Stomach (tissue), 4 donors: ENCODE data around the gene ANKRD28.
A peak's percentile ranks its signal among the peaks of the same experiment; 100 is the strongest.

Experiments
- EP300 ChIP-seq: sonication (generic); formaldehyde crosslinking; IDR thresholded peaks from one replicate; pipeline ENCODE4 v1.6.1; 2017; ENCODE audit warnings: antibody characterized with exemption
- POLR2A ChIP-seq, 4 donors: fragments of 450-650 bp; IDR thresholded peaks; one replicate each; pipeline ENCODE4 v1.6.1; 2016; ENCODE audit warnings: antibody characterized with exemption in 4 of 4, control low read depth in 2 of 4, mild to moderate bottlenecking in 1 of 4, moderate library complexity in 1 of 4
- POLR2AphosphoS5 ChIP-seq, 3 donors: sonication (generic); formaldehyde crosslinking; IDR thresholded peaks; one replicate each; pipeline ENCODE4 v1.6.1; 2016; ENCODE audit warnings: antibody characterized with exemption in 3 of 3
- TF ChIP-seq, protein P1 (sequence below), 7 experiments: fragments of 450-650 bp in 4 of 7; fragments of 200-600 bp in 3 of 7; sonication (generic) in 3 of 7; IDR thresholded peaks; one replicate each; pipeline ENCODE4 v1.5.1; 2016 to 2019; ENCODE audit warnings: antibody characterized with exemption in 7 of 7, control low read depth in 2 of 7, mild to moderate bottlenecking in 1 of 7

DNA sequence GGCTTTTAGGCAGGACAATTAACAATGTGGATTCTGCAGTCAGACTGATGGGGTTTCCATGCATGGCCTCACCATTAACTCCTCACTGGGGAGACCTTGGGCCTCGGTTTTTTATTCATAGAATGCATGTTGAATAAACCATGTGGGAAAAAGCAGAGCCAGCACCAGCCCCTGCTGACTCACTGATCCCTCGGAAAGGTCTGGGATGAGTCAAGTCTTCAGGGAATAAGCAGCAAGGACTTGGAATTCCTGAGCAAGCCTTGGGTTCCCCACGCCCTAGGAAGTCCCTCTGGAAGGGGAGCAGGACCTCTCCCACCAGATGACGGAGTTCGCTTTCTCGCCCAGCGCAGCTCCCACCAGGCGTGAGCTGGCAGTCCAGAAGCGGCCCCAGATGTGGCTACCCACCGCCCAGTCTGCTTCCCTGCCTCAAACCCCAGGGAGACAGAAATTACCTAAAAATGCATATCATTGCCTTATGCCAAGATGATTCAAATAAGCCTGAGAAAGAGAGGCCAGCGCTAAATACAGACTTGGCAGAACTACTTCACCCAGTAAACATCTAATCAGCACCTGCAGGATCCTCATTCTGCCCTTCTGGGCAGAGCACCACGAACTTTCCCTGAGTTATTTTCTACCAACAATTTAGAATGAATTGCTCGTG, 150.8 kb downstream of the ANKRD28 start:
- TF ChIP-seq, protein P1, sequence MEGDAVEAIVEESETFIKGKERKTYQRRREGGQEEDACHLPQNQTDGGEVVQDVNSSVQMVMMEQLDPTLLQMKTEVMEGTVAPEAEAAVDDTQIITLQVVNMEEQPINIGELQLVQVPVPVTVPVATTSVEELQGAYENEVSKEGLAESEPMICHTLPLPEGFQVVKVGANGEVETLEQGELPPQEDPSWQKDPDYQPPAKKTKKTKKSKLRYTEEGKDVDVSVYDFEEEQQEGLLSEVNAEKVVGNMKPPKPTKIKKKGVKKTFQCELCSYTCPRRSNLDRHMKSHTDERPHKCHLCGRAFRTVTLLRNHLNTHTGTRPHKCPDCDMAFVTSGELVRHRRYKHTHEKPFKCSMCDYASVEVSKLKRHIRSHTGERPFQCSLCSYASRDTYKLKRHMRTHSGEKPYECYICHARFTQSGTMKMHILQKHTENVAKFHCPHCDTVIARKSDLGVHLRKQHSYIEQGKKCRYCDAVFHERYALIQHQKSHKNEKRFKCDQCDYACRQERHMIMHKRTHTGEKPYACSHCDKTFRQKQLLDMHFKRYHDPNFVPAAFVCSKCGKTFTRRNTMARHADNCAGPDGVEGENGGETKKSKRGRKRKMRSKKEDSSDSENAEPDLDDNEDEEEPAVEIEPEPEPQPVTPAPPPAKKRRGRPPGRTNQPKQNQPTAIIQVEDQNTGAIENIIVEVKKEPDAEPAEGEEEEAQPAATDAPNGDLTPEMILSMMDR (IDR thresholded peaks at IDR 0.05) = no peak
- TF ChIP-seq POLR2A (IDR thresholded peaks at IDR 0.05) (no peak), EP300 (no peak), POLR2AphosphoS5 (IDR thresholded peaks at IDR 0.05) (peak in 1 of 3 donors; percentile 82)
